ENCODE results near the gene HTN1.
"Not testable (repeated sequence)": the region's sequence is repeated elsewhere in the genome, so short reads cannot be mapped to it uniquely, and the experiment has no call there.

HTN1 gene

GRCh38 chr4:70019006-70019405 is 31.2 kb upstream of the HTN1 start:
- no CpG with 5 or more reads among the region's 10 CpGs for WGBS, 2 donors (ENCODE audit: extremely low coverage in 2 of 2, insufficient read length in 2 of 2, insufficient replicate concordance in 1 of 2)
- H3K14ac ChIP-seq (ENCODE audit: low read length); H3K79me1 ChIP-seq (ENCODE audit: low read depth, low read length); H3K4me1 ChIP-seq (ENCODE audit: control insufficient read depth in 2 of 2, insufficient read depth in 1 of 2, low read depth in 1 of 2, low read length in 2 of 2); H4K91ac ChIP-seq (ENCODE audit: low read depth, low read length, poor library complexity); DNase-seq (ENCODE audit: low spot score); H2BK120ac ChIP-seq (ENCODE audit: low read depth, low read length); H4K8ac ChIP-seq (ENCODE audit: low read depth, low read length); H3K4me3 ChIP-seq (ENCODE audit: low read length in 2 of 2); H3K9ac ChIP-seq (ENCODE audit: low read depth, low read length, poor library complexity); H3K4ac ChIP-seq (ENCODE audit: low read length); H3K27ac ChIP-seq (replicated peaks; ENCODE audit: low read length); H3K4me2 ChIP-seq (ENCODE audit: insufficient read depth, low read length, poor library complexity, severe bottlenecking); H3K27me3 ChIP-seq (ENCODE audit: control insufficient read depth in 3 of 3, insufficient read depth in 3 of 3, low read depth in 1 of 3, low read length in 3 of 3); H2AK5ac ChIP-seq (ENCODE audit: low read depth, low read length); H3K9me3 ChIP-seq (replicated peaks in 1 of 2; ENCODE audit: control insufficient read depth in 2 of 2, insufficient read depth in 1 of 2, low read depth in 1 of 2, low read length in 2 of 2); H2BK15ac ChIP-seq (ENCODE audit: low read length); H3K36me3 ChIP-seq (replicated peaks in 1 of 2; ENCODE audit: control insufficient read depth in 2 of 2, insufficient read depth in 2 of 2, low read length in 2 of 2); H3K23ac ChIP-seq (ENCODE audit: low read depth, low read length, poor library complexity); H2BK5ac ChIP-seq (ENCODE audit: low read length); H3K18ac ChIP-seq (ENCODE audit: low read length); H2BK12ac ChIP-seq (ENCODE audit: low read length): not testable (repeated sequence)
- peak overlapping the region; percentile 38 for H2AFZ ChIP-seq (ENCODE audit: low read length)

- H3K27ac ChIP-seq (replicated peaks; ENCODE audit: low read length): no peak overlapping the region
- no peaks in the 10 kb centered on the region for H3K36me3 ChIP-seq (replicated peaks in 1 of 2; ENCODE audit: control insufficient read depth in 2 of 2, insufficient read depth in 2 of 2, low read length in 2 of 2)
- H2AK5ac ChIP-seq (ENCODE audit: low read depth, low read length): no peak overlapping the region
- no peak overlapping the region for H2BK12ac ChIP-seq (ENCODE audit: low read length)
- no peaks in the 10 kb centered on the region for H3K79me1 ChIP-seq (ENCODE audit: low read depth, low read length)
- no CpG with 5 or more reads among the region's 2 CpGs for WGBS, 2 donors (ENCODE audit: extremely low coverage in 2 of 2, insufficient read length in 2 of 2, insufficient replicate concordance in 1 of 2)
- H3K14ac ChIP-seq (ENCODE audit: low read length): no peak overlapping the region
- no peak overlapping the region for H4K8ac ChIP-seq (ENCODE audit: low read depth, low read length)
- H3K4ac ChIP-seq (ENCODE audit: low read length): no peak overlapping the region
- H4K91ac ChIP-seq (ENCODE audit: low read depth, low read length, poor library complexity): no peak overlapping the region
- no peaks in the 10 kb centered on the region for H3K4me1 ChIP-seq (ENCODE audit: control insufficient read depth in 2 of 2, insufficient read depth in 1 of 2, low read depth in 1 of 2, low read length in 2 of 2)
- H2BK5ac ChIP-seq (ENCODE audit: low read length): no peak overlapping the region
- H3K27me3 ChIP-seq (ENCODE audit: control insufficient read depth in 3 of 3, insufficient read depth in 3 of 3, low read depth in 1 of 3, low read length in 3 of 3): no peaks in the 10 kb centered on the region
- H2BK120ac ChIP-seq (ENCODE audit: low read depth, low read length): no peak overlapping the region
- H3K4me3 ChIP-seq (ENCODE audit: low read length in 2 of 2): no peak overlapping the region
- H2BK15ac ChIP-seq (ENCODE audit: low read length): no peak overlapping the region
- H2AFZ ChIP-seq (ENCODE audit: low read length): no peak overlapping the region
- H3K9ac ChIP-seq (ENCODE audit: low read depth, low read length, poor library complexity): no peak overlapping the region
- H3K4me2 ChIP-seq (ENCODE audit: insufficient read depth, low read length, poor library complexity, severe bottlenecking): no peak overlapping the region
- no peaks in the 10 kb centered on the region for H3K9me3 ChIP-seq (replicated peaks in 1 of 2; ENCODE audit: control insufficient read depth in 2 of 2, insufficient read depth in 1 of 2, low read depth in 1 of 2, low read length in 2 of 2)
- no peak overlapping the region for H3K23ac ChIP-seq (ENCODE audit: low read depth, low read length, poor library complexity)
- no peak for DNase-seq (ENCODE audit: low spot score)
- H3K18ac ChIP-seq (ENCODE audit: low read length): no peak overlapping the region
These were observed 27.0 kb upstream of the HTN1 start for GRCh38 chr4:70023218-70023617.

DNA sequence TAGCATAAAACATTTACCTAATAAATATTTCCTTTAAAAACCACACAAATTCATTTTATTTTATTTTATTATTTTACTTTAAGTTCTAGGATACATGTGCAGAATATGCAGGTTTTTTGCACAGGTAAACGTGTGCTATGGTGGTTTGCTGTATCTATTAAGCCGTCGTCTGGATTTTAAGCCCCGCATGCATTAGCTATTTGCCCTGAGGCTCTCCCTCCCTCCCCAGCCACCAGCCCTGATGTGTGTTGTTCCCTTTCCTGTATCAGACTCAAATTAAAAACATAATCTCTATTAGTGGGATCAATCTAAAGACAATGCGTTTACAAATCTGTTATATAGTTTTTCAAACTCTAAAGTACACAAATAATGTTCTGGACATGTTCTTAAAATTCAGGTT is 23.2 kb upstream of the HTN1 start:
- H3K14ac ChIP-seq (ENCODE audit: low read length): no peak overlapping the region
- H2BK120ac ChIP-seq (ENCODE audit: low read depth, low read length): no peak overlapping the region
- no peak overlapping the region for H3K9ac ChIP-seq (ENCODE audit: low read depth, low read length, poor library complexity)
- H3K18ac ChIP-seq (ENCODE audit: low read length): no peak overlapping the region
- H3K4me1 ChIP-seq (ENCODE audit: control insufficient read depth in 2 of 2, insufficient read depth in 1 of 2, low read depth in 1 of 2, low read length in 2 of 2): no peaks in the 10 kb centered on the region
- no peaks in the 10 kb centered on the region for H3K36me3 ChIP-seq (replicated peaks in 1 of 2; ENCODE audit: control insufficient read depth in 2 of 2, insufficient read depth in 2 of 2, low read length in 2 of 2)
- no peaks in the 10 kb centered on the region for H3K79me1 ChIP-seq (ENCODE audit: low read depth, low read length)
- no peak overlapping the region for H3K4me3 ChIP-seq (ENCODE audit: low read length in 2 of 2)
- no peak overlapping the region for H3K23ac ChIP-seq (ENCODE audit: low read depth, low read length, poor library complexity)
- H3K4me2 ChIP-seq (ENCODE audit: insufficient read depth, low read length, poor library complexity, severe bottlenecking): no peak overlapping the region
- H3K4ac ChIP-seq (ENCODE audit: low read length): no peak overlapping the region
- no peak overlapping the region for H4K91ac ChIP-seq (ENCODE audit: low read depth, low read length, poor library complexity)
- no peak overlapping the region for H2BK15ac ChIP-seq (ENCODE audit: low read length)
- H2BK5ac ChIP-seq (ENCODE audit: low read length): no peak overlapping the region
- H3K9me3 ChIP-seq (replicated peaks in 1 of 2; ENCODE audit: control insufficient read depth in 2 of 2, insufficient read depth in 1 of 2, low read depth in 1 of 2, low read length in 2 of 2): no peaks in the 10 kb centered on the region
- no peak for DNase-seq (ENCODE audit: low spot score)
- no peak overlapping the region for H2AK5ac ChIP-seq (ENCODE audit: low read depth, low read length)
- H3K27me3 ChIP-seq (ENCODE audit: control insufficient read depth in 3 of 3, insufficient read depth in 3 of 3, low read depth in 1 of 3, low read length in 3 of 3): no peaks in the 10 kb centered on the region
- WGBS, 2 donors (ENCODE audit: extremely low coverage in 2 of 2, insufficient read length in 2 of 2, insufficient replicate concordance in 1 of 2): no CpG with 5 or more reads among the region's 5 CpGs
- no peak overlapping the region for H2BK12ac ChIP-seq (ENCODE audit: low read length)
- H4K8ac ChIP-seq (ENCODE audit: low read depth, low read length): no peak overlapping the region
- no peak overlapping the region for H3K27ac ChIP-seq (replicated peaks; ENCODE audit: low read length)
- H2AFZ ChIP-seq (ENCODE audit: low read length): no peak overlapping the region

DNA sequence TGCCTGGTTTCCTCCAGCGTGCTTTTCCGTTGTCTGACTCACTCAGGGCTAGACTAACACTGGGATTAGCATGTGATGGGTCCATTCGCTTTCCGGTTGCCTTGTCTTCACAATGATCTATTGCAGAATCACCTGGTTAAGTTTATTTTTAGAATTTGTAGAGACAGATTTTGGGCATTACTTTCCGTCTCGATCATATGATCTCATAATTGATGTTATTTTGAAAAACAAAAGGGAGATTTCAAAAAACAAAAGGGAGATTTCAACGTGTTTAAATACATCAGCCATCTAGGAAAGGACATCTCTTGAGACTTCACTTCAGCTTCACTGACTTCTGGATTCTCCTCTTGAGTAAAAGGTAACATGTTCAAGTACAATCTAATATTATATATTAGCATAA is 22.1 kb upstream of the HTN1 start, which contains the start of gene HTN3:
TSS of gene HTN3 (plus strand) at position 301 of the 400 bp plus-strand sequence. CDS start 2,282 bp downstream, outside the sequence.
- not testable (repeated sequence) for H3K9me3 ChIP-seq (replicated peaks in 1 of 2; ENCODE audit: control insufficient read depth in 2 of 2, insufficient read depth in 1 of 2, low read depth in 1 of 2, low read length in 2 of 2); H4K8ac ChIP-seq (ENCODE audit: low read depth, low read length); DNase-seq (ENCODE audit: low spot score); H3K4ac ChIP-seq (ENCODE audit: low read length); H3K4me2 ChIP-seq (ENCODE audit: insufficient read depth, low read length, poor library complexity, severe bottlenecking); H3K18ac ChIP-seq (ENCODE audit: low read length); H3K27ac ChIP-seq (replicated peaks; ENCODE audit: low read length); H2BK12ac ChIP-seq (ENCODE audit: low read length); H2AK5ac ChIP-seq (ENCODE audit: low read depth, low read length); H3K79me1 ChIP-seq (ENCODE audit: low read depth, low read length); H3K27me3 ChIP-seq (ENCODE audit: control insufficient read depth in 3 of 3, insufficient read depth in 3 of 3, low read depth in 1 of 3, low read length in 3 of 3); H3K23ac ChIP-seq (ENCODE audit: low read depth, low read length, poor library complexity); H3K36me3 ChIP-seq (replicated peaks in 1 of 2; ENCODE audit: control insufficient read depth in 2 of 2, insufficient read depth in 2 of 2, low read length in 2 of 2); H3K4me1 ChIP-seq (ENCODE audit: control insufficient read depth in 2 of 2, insufficient read depth in 1 of 2, low read depth in 1 of 2, low read length in 2 of 2); H3K9ac ChIP-seq (ENCODE audit: low read depth, low read length, poor library complexity); H2BK5ac ChIP-seq (ENCODE audit: low read length); H3K14ac ChIP-seq (ENCODE audit: low read length); H2BK120ac ChIP-seq (ENCODE audit: low read depth, low read length); H2AFZ ChIP-seq (ENCODE audit: low read length); H4K91ac ChIP-seq (ENCODE audit: low read depth, low read length, poor library complexity); H3K4me3 ChIP-seq (ENCODE audit: low read length in 2 of 2); H2BK15ac ChIP-seq (ENCODE audit: low read length)
- no CpG with 5 or more reads among the region's 7 CpGs for WGBS, 2 donors (ENCODE audit: extremely low coverage in 2 of 2, insufficient read length in 2 of 2, insufficient replicate concordance in 1 of 2)
